PFSK-1 (cell line): ENCODE results near the gene SAP30.

ENCODE experiments used
- FOXP2 ChIP-seq: optimal IDR thresholded peaks from 2 replicates; pipeline ENCODE3; 2011; ENCODE audit warnings: borderline replicate concordance, control low read depth, inconsistent platforms; ENCODE audit not compliant: insufficient read depth; ENCODE audit errors: extremely low read length, extremely low read depth
- POLR2AphosphoS5 ChIP-seq: IDR thresholded peaks from 2 replicates; pipeline ENCODE4 v1.6.1; 2012; ENCODE audit warnings: low read depth, mild to moderate bottlenecking, control low read depth, low read length, moderate library complexity
- SIN3A ChIP-seq: IDR thresholded peaks from 2 replicates; pipeline ENCODE4 v1.6.1; 2012; ENCODE audit warnings: mild to moderate bottlenecking, low read length, moderate library complexity, borderline replicate concordance; ENCODE audit not compliant: insufficient read depth
- TAF1 ChIP-seq: IDR thresholded peaks from 2 replicates; pipeline ENCODE4 v1.6.1; 2012; ENCODE audit warnings: low read length, control low read depth, borderline replicate concordance; ENCODE audit not compliant: insufficient read depth
- TF ChIP-seq, protein P1 (sequence below), 2 experiments: IDR thresholded peaks; 2 replicates each; pipeline versions ENCODE4 v1.6.1 to v1.8.0; 2011 to 2012; ENCODE audit warnings: low read depth in 2 of 2, low read length in 2 of 2, control low read depth in 1 of 2, inconsistent platforms in 1 of 2, mild to moderate bottlenecking in 1 of 2, moderate library complexity in 1 of 2; ENCODE audit not compliant: insufficient read depth in 1 of 2

Gene SAP30

GRCh38 chr4:173367946-173368345 is 2.8 kb upstream of the SAP30 start:
- TF ChIP-seq TAF1 (no peak), SIN3A (no peak), POLR2AphosphoS5 (no peak), FOXP2 (no peak)
- TF ChIP-seq, protein P1, sequence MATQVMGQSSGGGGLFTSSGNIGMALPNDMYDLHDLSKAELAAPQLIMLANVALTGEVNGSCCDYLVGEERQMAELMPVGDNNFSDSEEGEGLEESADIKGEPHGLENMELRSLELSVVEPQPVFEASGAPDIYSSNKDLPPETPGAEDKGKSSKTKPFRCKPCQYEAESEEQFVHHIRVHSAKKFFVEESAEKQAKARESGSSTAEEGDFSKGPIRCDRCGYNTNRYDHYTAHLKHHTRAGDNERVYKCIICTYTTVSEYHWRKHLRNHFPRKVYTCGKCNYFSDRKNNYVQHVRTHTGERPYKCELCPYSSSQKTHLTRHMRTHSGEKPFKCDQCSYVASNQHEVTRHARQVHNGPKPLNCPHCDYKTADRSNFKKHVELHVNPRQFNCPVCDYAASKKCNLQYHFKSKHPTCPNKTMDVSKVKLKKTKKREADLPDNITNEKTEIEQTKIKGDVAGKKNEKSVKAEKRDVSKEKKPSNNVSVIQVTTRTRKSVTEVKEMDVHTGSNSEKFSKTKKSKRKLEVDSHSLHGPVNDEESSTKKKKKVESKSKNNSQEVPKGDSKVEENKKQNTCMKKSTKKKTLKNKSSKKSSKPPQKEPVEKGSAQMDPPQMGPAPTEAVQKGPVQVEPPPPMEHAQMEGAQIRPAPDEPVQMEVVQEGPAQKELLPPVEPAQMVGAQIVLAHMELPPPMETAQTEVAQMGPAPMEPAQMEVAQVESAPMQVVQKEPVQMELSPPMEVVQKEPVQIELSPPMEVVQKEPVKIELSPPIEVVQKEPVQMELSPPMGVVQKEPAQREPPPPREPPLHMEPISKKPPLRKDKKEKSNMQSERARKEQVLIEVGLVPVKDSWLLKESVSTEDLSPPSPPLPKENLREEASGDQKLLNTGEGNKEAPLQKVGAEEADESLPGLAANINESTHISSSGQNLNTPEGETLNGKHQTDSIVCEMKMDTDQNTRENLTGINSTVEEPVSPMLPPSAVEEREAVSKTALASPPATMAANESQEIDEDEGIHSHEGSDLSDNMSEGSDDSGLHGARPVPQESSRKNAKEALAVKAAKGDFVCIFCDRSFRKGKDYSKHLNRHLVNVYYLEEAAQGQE (IDR thresholded peaks at IDR 0.05; ENCODE audit: insufficient read depth in 1 of 2, low read depth in 2 of 2, low read length in 2 of 2): no peak

GRCh38 chr4:173370130-173370476 is 651 bp upstream of the SAP30 start:
- TF ChIP-seq, protein P1 (IDR thresholded peaks at IDR 0.05; ENCODE audit: insufficient read depth in 1 of 2, low read depth in 2 of 2, low read length in 2 of 2): no peak
- no peak for TF ChIP-seq POLR2AphosphoS5
- TF ChIP-seq TAF1: 0 out of 2 replicates have a peak, but pooled peaks have one; percentile 19
- TF ChIP-seq SIN3A: no peak
- no peak for TF ChIP-seq FOXP2

- TF ChIP-seq, protein P1 (IDR thresholded peaks at IDR 0.05; ENCODE audit: insufficient read depth in 1 of 2, low read depth in 2 of 2, low read length in 2 of 2): no peak
- TF ChIP-seq SIN3A: 0 out of 2 replicates have a peak, but pooled peaks have one; percentile 16
These were observed 788 bp downstream of the SAP30 start for GRCh38 chr4:173371292-173372192.

GRCh38 chr4:173374588-173374987 is 3.8 kb downstream of the SAP30 start:
- TF ChIP-seq TAF1: no peak
- TF ChIP-seq, protein P1 (IDR thresholded peaks at IDR 0.05; ENCODE audit: insufficient read depth in 1 of 2, low read depth in 2 of 2, low read length in 2 of 2): no peak
- TF ChIP-seq POLR2AphosphoS5: no peak
- no peak for TF ChIP-seq SIN3A

GRCh38 chr4:173379929-173380328 is 9.2 kb downstream of the SAP30 start:
- TF ChIP-seq, protein P1 (IDR thresholded peaks at IDR 0.05; ENCODE audit: insufficient read depth in 1 of 2, low read depth in 2 of 2, low read length in 2 of 2): no peak
